NCI-H1930 (cell line): ENCODE data around the gene STX10.

Source experiments
- DNase-seq, 2 experiments: peaks; one replicate each; lab custom pipeline; 2025; lab: John Stamatoyannopoulos, UW

The STX10 gene

GRCh38 chr19:13119627-13120026 is 30.5 kb downstream of the STX10 start:
- no peak for DNase-seq

GRCh38 chr19:13118424-13119193 is 31.6 kb downstream of the STX10 start:
- DNase-seq = no peak

DNA sequence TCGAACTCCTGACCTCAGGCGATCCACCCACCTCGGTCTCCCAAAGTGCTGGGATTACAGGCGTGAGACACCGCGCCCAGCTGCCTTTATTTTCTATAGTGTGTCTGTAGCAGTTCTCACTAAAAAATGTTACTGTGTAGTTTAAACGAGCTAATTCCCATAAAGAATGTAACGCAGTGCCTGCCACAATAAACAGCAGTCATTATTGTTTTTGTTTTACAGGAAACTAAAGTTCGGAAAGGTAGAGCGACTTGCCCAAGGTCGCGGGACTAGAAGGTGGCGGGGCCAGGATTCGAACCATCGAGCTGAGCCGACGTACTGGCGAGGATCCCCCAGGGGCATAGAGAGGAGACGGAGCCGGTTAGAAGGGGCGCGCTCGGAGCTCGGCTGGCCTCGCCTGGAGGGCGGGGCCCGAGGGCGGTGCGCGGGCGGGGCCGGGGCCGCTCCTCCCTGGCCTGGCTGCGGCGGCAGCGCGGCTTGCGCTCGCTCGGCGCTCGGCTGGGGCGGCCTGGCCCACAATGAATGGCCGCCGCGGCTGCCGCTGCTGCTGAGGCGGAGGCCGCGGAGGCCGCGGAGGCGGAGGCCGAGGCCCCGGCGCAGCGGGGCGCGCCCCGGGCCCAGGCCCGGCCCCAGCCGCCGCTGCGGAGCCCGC is 32.3 kb downstream of the STX10 start, which contains the start of gene NACC1:
Gene NACC1 (plus strand): TSS at position 493 of the 652 bp plus-strand sequence. CDS start 16,944 bp downstream, outside the sequence.
- peak; percentile 73 to 79 for DNase-seq

GRCh38 chr19:13117176-13117771 is 32.9 kb downstream of the STX10 start:
- no peak for DNase-seq

GRCh38 chr19:13116282-13117175 is 33.6 kb downstream of the STX10 start, which contains the start of gene TRMT1:
TRMT1 (minus strand) TSS chr19:13116740; CDS start chr19:13116399, 341 bp downstream.
- DNase-seq = peak; percentile 71 to 88

GRCh38 chr19:13115936-13116281 is 34.3 kb downstream of the STX10 start:
- DNase-seq = no peak

GRCh38 chr19:13112555-13112954 is 37.6 kb downstream of the STX10 start:
- no peak for DNase-seq

DNA sequence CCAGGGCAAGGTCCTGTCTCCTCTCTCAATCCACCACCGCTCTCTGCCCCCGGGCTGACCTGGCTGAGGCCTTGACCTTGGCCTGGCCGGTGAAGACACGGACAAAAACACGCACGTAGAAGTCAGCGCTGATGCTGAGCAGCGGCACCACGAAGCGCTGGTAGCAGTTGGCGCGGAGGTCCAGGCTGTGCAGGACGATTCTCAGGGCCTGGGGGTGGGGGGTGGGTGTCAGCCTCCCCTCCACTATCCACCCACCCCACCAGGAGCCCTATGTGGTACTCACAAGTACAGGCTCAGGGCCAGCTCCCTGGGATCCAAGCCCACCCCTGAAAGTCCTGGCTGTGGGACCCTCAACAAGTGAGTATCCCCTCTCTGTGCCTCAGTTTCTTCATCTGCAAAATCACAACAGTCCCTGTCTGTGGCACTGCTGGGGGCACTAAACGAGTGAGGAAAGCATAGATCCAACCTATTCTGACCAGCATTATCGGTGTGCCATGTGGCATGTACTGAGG is 40.0 kb downstream of the STX10 start:
- DNase-seq = no peak

- no peak for DNase-seq
Observed at GRCh38 chr19:13109361-13110098, 40.6 kb downstream of the STX10 start.

DNA sequence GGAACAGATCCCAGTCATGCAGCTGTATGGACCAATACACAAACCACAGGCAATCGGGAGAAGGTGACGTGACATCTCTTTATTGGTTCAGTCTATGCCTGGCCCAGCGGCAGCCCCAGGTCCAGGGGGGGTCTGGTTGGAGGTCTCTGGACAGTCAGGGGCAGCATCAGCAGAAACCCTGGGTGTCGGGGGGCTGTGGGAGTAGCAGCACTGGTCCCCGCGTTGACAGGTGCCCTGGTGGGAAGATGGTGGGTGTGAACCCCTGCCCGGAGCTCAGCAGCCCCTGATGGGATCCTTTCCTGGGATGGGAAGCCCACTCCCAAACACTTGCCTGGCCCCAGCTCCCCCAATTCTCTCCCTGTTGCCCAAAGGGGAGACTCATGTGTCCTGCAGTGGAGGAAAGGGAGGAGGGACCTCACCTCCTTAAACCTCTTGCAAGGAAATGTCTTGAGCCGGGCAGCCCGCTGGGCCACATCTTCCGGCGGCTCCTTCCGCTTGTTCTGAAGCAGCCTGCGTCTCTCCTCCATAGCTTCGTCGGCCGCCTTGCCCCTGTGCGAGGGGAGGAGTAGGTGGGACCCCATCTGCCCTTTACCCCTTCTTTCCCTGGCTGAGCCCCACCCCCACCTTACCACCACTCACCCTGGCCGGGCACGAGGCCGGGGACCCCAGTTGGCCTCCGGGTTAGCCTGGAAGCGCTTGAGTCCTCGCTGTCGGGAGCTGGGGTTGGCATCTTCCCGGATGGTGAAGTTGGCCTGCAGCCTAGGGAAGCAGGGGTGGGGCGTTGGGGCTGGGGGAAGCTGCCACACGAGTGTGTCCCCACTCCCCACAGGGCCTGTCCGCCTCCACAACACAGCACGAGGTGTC is 45.1 kb downstream of the STX10 start:
- no peak for DNase-seq

DNA sequence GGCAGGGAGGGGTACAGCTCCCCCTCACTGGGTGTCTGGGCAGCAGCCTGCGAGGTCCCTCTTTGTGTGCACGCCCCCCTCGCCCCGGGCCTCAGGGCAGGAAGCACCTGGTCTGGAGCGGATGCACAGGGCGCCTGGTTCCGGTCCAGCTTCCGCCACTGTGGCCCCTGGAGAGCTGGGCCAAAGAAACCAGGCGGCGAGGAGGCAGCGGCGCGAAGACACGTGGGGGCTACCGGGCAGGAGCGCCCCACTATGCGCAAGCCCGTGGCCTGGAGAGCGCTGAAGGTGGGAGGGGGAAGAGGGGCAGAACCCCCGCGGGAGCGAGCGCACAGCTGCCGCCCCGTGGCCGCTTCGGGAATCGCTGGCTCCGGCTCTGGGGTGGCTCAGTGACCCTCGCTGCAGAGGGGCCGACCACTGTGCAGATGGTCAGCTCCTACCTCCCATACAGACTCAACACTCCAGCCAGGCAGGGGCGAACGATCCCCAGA is 45.8 kb downstream of the STX10 start:
- no peak for DNase-seq

GRCh38 chr19:13103581-13104359 is 46.4 kb downstream of the STX10 start:
- no peak for DNase-seq

GRCh38 chr19:13102666-13103580 is 47.3 kb downstream of the STX10 start, which contains the start of gene LYL1:
LYL1 (minus strand) TSS chr19:13102858; CDS start chr19:13101171, 1,687 bp downstream.
- DNase-seq = no peak

DNA sequence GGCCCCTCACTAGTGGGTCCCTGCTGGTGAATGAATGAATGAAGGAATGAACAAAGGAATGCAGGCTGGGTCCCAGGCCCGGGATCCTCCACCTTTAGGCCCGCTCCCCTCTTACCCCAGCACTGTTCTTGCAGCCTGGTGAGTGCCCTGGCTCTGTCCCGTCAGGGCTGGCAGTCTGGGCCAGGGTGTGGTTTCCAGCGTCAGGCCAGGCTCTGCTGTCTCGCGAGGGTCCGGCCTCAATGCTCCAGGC is 47.8 kb downstream of the STX10 start:
- no peak for DNase-seq

- DNase-seq = no peak
Observed at GRCh38 chr19:13101590-13102415, 48.4 kb downstream of the STX10 start.

GRCh38 chr19:13100841-13101589 is 49.2 kb downstream of the STX10 start:
- no peak for DNase-seq
